ENCODE results near the gene HSFX4. TPM values are rescaled to one million over a fixed set of nuclear protein-coding genes. Genes with fewer than 3 reads are reported as not detected.
"Not testable (repeated sequence)": the region's sequence is repeated elsewhere in the genome, so short reads cannot be mapped to it uniquely, and the experiment has no call there.

Gene HSFX4
- polyA plus RNA-seq, 6 donors from 2014 or later: not detected

DNA sequence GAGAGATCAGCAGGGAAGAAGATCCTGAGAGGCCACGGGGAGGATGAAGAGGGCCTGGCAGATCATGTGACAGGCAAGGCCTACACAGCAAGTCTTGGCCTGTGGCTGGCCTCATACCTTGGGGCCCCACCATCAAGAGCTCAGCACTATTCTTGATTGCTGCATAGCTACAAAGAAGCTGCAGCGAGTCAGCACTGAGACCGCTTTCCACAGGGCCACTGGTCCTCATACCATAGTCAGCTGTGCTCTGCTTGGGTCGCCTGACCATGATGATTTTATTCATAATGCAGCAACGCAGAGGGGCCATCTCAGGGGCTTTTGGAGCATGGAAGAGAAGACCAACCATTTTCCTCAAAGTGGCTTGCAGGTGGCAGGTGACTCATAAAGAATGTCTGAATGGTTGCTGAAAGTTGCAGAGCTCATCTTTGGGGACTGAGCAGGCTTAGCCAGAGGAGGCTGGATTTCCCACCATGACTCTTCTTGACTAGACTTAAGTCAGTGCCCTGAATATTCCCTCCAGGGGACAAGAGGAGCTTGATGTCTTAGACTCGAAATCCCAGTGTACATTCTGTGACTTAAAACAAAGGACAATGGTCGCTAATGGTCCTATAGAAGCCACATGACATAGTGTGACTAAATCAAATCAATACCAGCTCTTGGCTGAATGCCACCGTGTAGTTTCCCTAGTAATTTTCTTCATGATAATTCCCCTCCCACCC is 2.0 kb upstream of the HSFX4 start:
- not testable (repeated sequence) for H3K27me3 Mint-ChIP-seq; DNase-seq; H3K9me3 Mint-ChIP-seq; H3K36me3 Mint-ChIP-seq; ATAC-seq (ENCODE audit: low read depth in 2 of 2); H3K4me1 Mint-ChIP-seq; H3K4me3 Mint-ChIP-seq; H3K27ac Mint-ChIP-seq

DNA sequence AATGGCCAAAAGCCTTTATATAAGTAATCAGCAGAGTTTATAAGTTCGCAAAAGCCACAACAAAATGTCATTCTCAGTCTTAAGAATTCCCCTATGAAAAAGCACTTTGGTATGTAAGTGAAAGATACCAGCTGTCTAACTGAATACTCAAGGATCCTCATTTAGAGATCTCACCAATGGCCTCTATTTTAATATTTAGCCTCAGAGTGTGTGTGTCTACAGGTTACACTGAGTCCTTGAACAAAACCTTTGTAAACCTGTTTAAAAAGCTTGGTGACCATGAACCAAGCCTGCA is 1.5 kb upstream of the HSFX4 start:
- not testable (repeated sequence) for H3K27ac Mint-ChIP-seq; H3K4me3 Mint-ChIP-seq; H3K27me3 Mint-ChIP-seq; DNase-seq; H3K4me1 Mint-ChIP-seq; H3K9me3 Mint-ChIP-seq; ATAC-seq (ENCODE audit: low read depth in 2 of 2); H3K36me3 Mint-ChIP-seq

DNA sequence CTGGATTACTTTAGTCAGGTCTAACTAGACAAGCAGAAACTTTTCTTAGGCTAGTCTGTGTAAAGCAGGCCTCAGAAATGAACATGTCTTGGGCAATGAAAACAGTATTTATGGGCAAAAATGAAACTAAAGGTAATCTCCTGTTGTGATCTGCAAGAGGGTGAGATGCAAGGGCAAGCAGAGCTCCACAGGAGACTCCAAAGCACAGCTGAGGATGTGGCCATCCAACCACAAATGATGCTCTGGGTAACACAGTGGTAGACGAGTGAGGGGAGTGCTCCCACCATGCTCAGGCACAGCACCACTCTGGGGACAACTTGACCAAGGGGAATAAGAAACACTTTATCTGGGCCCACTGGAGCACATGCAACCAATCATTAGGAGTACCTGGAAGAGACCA is 738 bp upstream of the HSFX4 start:
- not testable (repeated sequence) for DNase-seq; H3K4me3 Mint-ChIP-seq; H3K36me3 Mint-ChIP-seq; H3K27me3 Mint-ChIP-seq; ATAC-seq (ENCODE audit: low read depth in 2 of 2); H3K4me1 Mint-ChIP-seq; H3K27ac Mint-ChIP-seq; H3K9me3 Mint-ChIP-seq

DNA sequence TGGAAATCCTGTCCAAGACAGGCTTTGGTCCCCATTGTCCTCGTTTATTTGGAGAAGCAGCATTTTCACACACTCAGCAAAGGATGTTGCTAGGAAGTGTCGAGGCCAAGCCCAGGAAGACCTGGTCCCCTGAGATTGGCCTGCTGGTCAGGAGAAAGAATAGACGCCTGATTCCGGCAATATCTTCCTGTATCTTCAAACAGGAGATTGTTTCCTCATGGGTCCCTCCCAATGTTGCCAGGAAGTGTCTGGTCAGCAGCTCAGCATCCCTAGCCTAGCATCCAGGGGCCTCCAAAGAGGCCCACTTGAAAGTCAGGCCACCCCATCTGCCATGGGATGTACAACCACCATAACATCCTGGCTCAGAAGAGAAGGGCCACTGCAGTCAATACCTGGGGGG is 2.0 kb downstream of the HSFX4 start:
- not testable (repeated sequence) for H3K4me1 Mint-ChIP-seq; H3K36me3 Mint-ChIP-seq; ATAC-seq (ENCODE audit: low read depth in 2 of 2); H3K4me3 Mint-ChIP-seq; H3K27ac Mint-ChIP-seq; DNase-seq; H3K9me3 Mint-ChIP-seq; H3K27me3 Mint-ChIP-seq

DNA sequence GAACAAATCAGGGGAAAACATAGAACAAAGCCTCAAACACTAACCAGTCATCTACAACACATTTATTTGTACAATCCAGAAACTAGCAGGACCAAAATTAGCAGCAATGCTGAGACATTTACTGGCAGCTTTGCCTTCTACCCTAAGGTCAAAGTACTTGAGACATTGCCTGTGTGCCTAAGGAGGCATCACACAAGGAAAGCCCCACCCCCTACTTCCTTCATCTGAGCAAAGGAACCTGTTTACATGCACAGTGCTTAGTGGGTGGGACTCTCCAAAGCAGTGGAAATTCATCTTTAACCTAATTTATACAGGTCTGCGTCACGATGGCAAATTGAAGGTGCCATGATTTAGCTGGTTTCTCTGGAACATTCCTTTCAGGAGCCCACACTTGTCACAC is 2.8 kb downstream of the HSFX4 start:
- H3K27me3 Mint-ChIP-seq, H3K9me3 Mint-ChIP-seq: not testable (repeated sequence)

DNA sequence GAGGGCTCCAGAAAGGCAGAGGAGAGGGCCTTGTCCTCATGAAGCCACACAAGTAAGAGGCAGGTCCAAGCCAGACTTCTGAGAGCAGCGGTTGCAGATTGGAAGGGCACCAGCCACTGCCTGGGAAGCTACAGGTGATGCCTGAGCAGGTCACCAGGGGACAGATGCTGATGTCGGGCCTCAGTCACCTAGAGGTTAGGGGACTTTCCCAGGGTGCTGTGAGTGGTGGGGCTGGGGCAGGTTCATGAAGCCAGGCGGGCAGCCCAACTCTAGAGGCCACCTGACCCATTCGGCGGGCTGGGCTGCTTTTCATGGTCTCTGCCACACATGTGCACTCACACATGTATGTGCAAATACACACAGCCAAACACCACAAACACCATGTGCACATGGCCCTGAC is 3.6 kb downstream of the HSFX4 start:
- H3K9me3 Mint-ChIP-seq, H3K27ac Mint-ChIP-seq, H3K36me3 Mint-ChIP-seq, H3K4me1 Mint-ChIP-seq, H3K4me3 Mint-ChIP-seq, H3K27me3 Mint-ChIP-seq, DNase-seq: not testable (repeated sequence)
- ATAC-seq (ENCODE audit: low read depth in 2 of 2): peak; percentile 40 to 43

More for the DNA sequence above, 2.8 kb downstream of the HSFX4 start:
- not testable (repeated sequence) for H3K27ac Mint-ChIP-seq; DNase-seq; H3K36me3 Mint-ChIP-seq; H3K4me3 Mint-ChIP-seq; ATAC-seq (ENCODE audit: low read depth in 2 of 2); H3K4me1 Mint-ChIP-seq

DNA sequence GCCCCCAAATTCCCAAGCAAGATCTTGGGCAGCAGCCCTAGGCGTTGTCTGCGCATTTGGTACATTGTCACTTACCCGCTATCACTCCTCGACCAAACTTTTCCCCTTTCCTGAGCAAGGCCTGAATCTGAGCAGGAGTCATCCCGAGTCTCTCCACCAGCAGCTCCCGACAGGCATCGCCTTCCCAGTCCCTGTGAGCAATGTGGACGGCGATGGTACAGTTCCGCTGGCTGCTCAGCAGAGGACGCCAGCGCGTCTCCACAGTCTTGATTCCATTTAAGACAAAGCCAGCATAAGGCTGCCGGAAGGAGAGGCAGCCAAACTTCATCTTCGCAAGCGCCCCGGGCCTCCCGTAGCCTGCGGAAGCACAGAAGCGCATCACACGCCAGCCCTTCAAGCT is 4.2 kb downstream of the HSFX4 start:
- not testable (repeated sequence) for H3K27me3 Mint-ChIP-seq; H3K36me3 Mint-ChIP-seq; DNase-seq; H3K27ac Mint-ChIP-seq; ATAC-seq (ENCODE audit: low read depth in 2 of 2); H3K4me1 Mint-ChIP-seq; H3K9me3 Mint-ChIP-seq; H3K4me3 Mint-ChIP-seq

DNA sequence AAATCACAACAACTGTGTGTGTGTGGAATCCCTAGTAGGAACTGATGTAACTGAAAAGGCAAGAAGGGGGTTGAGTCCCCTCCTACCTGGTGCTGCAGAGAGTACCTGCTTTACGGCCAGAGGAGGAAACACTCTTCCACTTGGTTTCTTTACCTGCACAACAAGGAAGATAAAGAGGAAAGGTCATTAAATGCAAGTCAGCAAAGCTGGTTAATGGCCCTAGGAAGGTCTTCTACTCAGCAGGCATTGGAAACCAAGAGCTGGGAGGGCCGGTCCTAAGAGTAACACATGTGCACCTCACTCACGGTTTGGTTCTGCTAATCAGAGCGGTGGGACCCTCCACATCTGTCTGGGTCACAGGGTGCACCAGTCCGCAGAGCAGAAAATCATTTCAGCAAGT is 8.0 kb downstream of the HSFX4 start:
- Mint-ChIP-seq H3K27ac (peak overlapping the region in 5 of 6 donors; percentile 62 to 100 (median 94)), H3K4me1 (peaks cover 5 to 15% (median 10%) of the 10 kb centered on the region in 3 donors), H3K4me3 (peak overlapping the region; percentile 85 to 97 (median 94))
- H3K27me3 Mint-ChIP-seq; H3K36me3 Mint-ChIP-seq; ATAC-seq (ENCODE audit: low read depth in 2 of 2); DNase-seq; H3K9me3 Mint-ChIP-seq: not testable (repeated sequence)

DNA sequence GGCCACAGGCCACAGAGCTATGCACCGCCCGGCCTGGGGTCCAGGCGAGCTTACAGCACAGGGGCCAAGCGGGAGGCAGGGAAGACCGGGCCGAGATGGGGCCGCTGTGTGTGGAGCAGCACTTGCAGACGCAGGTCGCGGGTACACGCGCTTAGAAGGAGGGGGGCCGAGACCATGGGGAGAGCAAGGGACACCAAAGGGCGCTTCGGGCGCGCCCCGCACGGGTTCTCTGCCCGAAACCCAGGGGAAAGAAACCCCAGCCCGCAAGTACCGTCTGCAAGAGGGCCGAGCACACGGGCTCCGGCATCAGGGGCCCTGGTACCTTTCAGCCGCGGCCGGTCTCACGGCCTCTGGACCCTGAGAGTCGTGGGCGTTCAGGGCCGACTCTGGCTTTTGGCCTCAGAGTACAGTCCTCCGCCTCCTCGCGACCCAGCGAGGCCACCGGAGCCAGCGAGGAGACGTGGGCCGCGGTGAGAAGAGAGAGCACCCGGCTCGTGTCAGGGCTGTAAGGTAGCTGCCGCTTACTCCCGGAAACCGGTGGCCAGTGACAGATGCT is 8.6 kb downstream of the HSFX4 start:
- H3K4me1 Mint-ChIP-seq: peaks cover 5 to 15% (median 10%) of the 10 kb centered on the region in 3 donors
- H3K27ac Mint-ChIP-seq: peak overlapping the region; percentile 98 to 100 (median 99)
- H3K4me3 Mint-ChIP-seq: peak overlapping the region; percentile 85 to 97 (median 94)
- H3K9me3 Mint-ChIP-seq: peaks cover 0 to 2% (median 0%) of the 10 kb centered on the region in 7 donors
- DNase-seq (no peak), ATAC-seq (ENCODE audit: low read depth in 2 of 2) (no peak)
- no peaks in the 10 kb centered on the region for H3K27me3 Mint-ChIP-seq
- H3K36me3 Mint-ChIP-seq: peaks cover 0 to 6% of the 10 kb centered on the region in 2 donors

DNA sequence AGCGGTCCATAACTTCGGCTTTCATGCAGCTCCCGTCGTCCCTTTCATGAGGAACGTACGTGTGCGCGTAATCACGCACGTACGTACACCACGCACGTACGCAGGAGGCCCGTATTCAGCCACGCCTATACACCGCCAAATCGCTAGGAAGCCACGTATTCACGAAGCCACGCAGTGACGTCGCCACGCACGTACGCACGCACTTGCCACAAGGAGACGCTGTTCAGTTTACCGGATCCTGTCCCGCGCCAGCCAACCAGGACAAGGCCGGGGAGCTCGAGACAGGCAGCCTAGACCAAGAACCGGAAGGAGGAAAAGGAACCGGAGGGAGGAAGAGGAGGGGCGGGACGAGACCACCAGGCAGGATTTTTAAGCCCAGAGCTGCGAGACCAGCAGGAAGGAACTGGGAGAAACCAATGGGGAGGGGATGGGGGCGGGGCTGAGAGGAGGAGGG is 9.1 kb downstream of the HSFX4 start, which contains the start of gene EOLA2:
Gene EOLA2, minus strand, starts transcription at position 65 of the 454 bp plus-strand sequence. CDS start 4,617 bp downstream, outside the sequence.
- Mint-ChIP-seq H3K9me3 (peaks cover 0 to 2% (median 0%) of the 10 kb centered on the region in 7 donors), H3K4me3 (peak within 1 kb of the TSS; percentile 85 to 97 (median 96)), H3K27ac (peak within 1 kb of the TSS; percentile 98 to 100 (median 99)), H3K27me3 (no peaks in the 10 kb centered on the region), H3K4me1 (peaks cover 5 to 15% (median 10%) of the 10 kb centered on the region in 3 donors), H3K36me3 (peaks cover 0 to 6% of the 10 kb centered on the region in 2 donors)
- DNase-seq: peak; percentile 91
- ATAC-seq (ENCODE audit: low read depth in 2 of 2): peak; percentile 67 to 73

DNA sequence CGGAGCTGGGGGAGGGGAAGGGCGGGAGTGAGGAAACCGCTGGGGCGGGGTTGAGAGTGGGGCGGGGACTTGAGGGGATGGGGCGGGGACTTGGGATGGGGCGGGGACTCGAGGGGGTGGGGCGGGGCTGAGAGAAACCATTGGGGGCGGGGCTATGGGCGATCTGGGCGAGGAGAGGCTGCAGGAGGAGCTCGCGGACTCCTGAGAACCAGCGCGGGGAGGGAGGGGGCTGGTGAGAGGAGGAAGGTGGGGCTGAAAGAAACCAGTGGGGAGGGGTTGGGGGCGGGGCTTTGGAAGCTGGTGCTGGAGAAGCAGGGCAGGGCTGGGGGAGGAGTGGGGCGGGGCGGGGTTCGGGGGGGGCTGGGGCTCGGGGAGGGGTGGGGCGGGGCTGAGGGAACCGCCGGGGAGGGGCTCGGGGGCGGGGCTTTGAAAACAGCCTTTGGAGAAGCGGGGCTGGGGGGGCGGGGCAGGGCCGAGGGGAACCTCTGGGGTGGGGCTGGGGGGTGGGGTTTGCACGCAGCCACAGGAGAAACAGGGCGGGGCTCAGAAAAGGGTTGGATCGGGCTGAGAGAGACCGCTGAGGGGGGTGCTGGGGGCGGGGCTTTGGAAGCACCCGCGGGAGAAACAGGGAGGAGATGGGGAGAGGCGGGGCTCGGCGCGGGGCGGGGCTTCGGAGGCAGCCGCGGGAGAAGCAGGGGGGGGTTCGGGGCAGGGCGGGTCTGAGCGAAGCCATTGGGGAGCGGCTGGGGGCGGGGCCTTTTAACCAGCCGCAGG is 9.7 kb downstream of the HSFX4 start:
- Mint-ChIP-seq H3K27ac (peak overlapping the region in 5 of 6 donors; percentile 98 to 100 (median 99)), H3K4me3 (peak overlapping the region; percentile 85 to 97 (median 96)), H3K9me3 (peaks cover 0 to 2% (median 0%) of the 10 kb centered on the region in 7 donors), H3K4me1 (peaks cover 5 to 15% (median 10%) of the 10 kb centered on the region in 3 donors), H3K36me3 (peaks cover 0 to 6% of the 10 kb centered on the region in 2 donors), H3K27me3 (no peaks in the 10 kb centered on the region)
- ATAC-seq (ENCODE audit: low read depth in 2 of 2) (peak; percentile 6 to 8), DNase-seq (peak; percentile 83)

DNA sequence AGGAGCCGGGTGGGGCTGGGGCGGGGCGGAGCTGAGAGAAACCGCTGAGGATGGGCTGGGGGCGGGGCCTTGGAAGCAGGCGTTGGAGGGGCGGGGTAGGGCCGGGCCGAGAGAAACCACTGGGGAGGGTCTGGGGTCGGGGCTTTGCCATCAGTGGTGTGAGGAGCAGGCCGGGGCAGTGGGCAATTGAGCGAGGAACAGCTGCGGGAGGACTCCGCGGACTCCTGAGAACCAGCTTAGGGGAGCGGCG is 10.2 kb downstream of the HSFX4 start:
- ATAC-seq (ENCODE audit: low read depth in 2 of 2) (peak; percentile 30 to 32), DNase-seq (no peak)
- peak overlapping the region; percentile 88 to 98 (median 97) for H3K27ac Mint-ChIP-seq
- peaks cover 5 to 12% (median 10%) of the 10 kb centered on the region in 3 donors for H3K4me1 Mint-ChIP-seq
- H3K36me3 Mint-ChIP-seq: peaks cover 0 to 1% of the 10 kb centered on the region in 2 donors
- H3K9me3 Mint-ChIP-seq: no peaks in the 10 kb centered on the region
- H3K27me3 Mint-ChIP-seq: no peaks in the 10 kb centered on the region
- peak overlapping the region; percentile 85 to 97 (median 91) for H3K4me3 Mint-ChIP-seq

DNA sequence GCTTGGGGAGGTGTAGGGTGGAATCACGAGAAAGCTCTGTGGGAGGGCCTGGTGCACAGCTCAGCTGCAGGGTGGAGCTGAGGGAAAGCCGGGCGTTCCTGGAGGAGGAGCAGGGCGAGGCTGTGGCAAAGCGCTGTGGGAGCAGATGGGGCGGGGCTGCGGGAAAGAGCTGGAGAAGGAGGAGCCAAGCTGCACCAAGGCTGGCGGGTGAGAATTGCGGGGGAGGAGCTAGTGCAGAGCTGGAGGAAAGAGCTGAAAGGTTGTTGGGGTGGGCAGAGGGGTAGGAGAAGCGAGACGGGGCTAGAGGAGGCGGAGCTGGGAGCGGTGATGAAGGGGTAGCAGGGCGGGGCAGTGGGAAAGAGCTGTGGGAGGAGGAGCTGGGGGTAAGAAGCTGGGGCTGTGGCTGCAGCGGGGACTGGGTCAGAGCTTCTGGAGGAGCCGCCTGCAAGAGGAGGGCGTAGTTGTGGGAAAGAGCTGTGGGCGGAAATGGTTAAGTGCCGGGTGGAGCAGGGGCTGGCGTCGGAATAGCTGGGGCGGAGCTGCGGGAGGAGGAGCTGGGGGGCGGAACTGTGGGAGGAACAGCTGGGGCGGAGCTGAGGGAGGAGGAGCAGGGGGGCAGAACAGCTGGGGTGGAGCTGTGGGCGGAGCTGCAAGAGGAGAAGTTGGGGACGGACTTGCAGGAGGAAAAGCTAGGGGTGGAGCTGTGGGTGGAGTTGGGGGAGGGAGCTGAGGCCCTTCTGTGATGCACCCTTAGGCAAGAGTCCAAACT is 10.7 kb downstream of the HSFX4 start:
- ATAC-seq (ENCODE audit: low read depth in 2 of 2): peak; percentile 38 to 43
- peak; percentile 83 for DNase-seq
- Mint-ChIP-seq H3K4me3 (peak overlapping the region; percentile 85 to 97 (median 91)), H3K9me3 (no peaks in the 10 kb centered on the region), H3K27ac (peak overlapping the region; percentile 88 to 98 (median 97)), H3K36me3 (no peaks in the 10 kb centered on the region), H3K27me3 (no peaks in the 10 kb centered on the region), H3K4me1 (peaks cover 5 to 12% (median 10%) of the 10 kb centered on the region in 3 donors)

Measured in naive B cell (primary cell).